HG03575 (cell line): ENCODE results near the gene POLRMT.

Experiments used
- ATAC-seq: cut with Tn5 transposase; IDR thresholded peaks from one replicate; pipeline ENCODE4 v1.9.1; 2021; ENCODE audit not compliant: unreplicated experiment, insufficient number of reproducible peaks, low FRiP score; ENCODE audit errors: extremely low read depth

The POLRMT gene

GRCh38 chr19:572743-573518 lies 60.4 kb downstream of the POLRMT start:
- ATAC-seq: no peak

DNA sequence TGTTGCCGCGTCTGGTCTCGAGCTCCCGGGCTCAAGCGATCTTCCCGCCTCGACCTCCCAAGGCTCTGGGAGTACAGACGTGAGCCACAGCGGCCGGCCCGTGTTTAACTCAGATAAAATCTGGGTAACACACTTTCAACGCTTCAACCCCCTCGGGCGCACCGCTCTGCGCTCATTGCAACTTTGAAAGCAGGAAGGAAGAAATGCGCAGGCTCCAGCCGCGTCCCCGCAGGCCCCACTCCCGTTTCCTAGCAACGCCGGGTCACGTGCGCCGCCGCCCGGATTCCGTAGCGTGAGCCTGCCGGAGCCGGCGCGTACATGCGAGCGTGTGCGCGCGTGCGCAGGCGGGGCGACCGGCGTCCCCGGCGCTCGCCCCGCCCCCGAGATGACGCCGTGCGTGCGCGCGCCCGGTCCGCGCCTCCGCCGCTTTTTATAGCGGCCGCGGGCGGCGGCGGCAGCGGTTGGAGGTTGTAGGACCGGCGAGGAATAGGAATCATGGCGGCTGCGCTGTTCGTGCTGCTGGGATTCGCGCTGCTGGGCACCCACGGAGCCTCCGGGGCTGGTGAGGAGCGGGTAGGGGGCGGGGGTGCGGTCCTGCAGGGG lies 61.1 kb downstream of the POLRMT start, which contains the start of gene BSG:
Gene BSG (plus strand): TSS at position 457 of the 603 bp plus-strand sequence. CDS start 39 bp downstream, at position 496.
- ATAC-seq: peak; percentile 70

DNA sequence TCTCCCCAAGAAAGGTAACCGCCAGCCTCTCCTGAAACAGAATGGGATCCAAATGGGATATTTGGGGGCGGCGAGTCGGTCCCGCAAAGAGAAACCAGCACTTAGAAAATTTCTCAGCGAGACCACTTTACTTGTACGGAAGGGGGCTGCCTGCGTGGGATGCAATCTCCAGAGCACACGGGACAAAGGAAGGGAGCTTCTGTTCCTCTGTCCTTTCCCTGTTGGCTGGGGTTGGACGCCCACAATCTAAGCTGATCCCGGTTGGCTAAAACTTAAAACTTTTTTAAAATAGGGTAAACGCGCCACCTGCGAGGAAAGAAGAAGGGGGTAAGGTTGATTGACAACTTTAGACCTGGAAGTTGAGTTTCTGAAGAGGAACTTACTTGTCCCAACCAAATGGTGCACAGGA lies 61.8 kb downstream of the POLRMT start:
- no peak for ATAC-seq

GRCh38 chr19:570937-571565 lies 62.3 kb downstream of the POLRMT start:
- no peak for ATAC-seq

DNA sequence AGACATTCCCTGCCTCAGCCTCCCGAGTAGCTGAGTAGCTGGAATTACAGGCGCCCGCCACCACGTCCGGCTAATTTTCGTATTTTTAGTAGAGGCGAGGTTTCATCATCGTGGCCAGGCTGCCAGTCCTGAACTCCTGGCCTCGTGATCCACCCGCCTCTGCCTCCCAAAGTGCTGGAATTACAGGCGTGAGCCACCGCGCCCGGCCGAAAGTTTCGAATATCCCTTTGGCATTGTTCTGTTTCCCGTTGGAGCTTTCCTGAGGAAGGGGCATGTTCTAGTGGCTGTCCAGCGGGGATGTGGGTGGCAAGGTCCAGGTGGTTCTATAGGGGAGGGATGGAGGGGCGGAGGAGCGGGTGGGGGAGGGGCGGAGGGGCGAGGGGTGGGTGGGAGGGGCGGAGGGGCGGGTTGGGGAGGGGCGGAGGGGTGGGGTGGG lies 63.1 kb downstream of the POLRMT start:
- ATAC-seq: no peak

- no peak for ATAC-seq
Measured at GRCh38 chr19:567296-567900, 65.9 kb downstream of the POLRMT start.
